HCT116 (cell line): ENCODE data around the gene CACNB1. TPM values are rescaled to one million over a fixed set of nuclear protein-coding genes. Genes with fewer than 3 reads are reported as not detected.
A peak's percentile ranks its signal among the peaks of the same experiment; 100 is the strongest.

Source experiments
- ATAC-seq: fragments of 200-7000 bp; cut with Tn5 transposase; 2 replicates; pipeline ENCODE4 v1.9.1; 2020; ENCODE audit warnings: mild to moderate bottlenecking, moderate library complexity
- BruUV-seq: library from RNA; stranded (reverse); fragments of 400-500 nt; replicated peaks from 2 replicates; lab custom pipeline; 2021; lab: Mats Ljungman, UMichigan
- CTCF ChIA-PET: fragments of 300-600 bp; sonication (Branson Sonifier 250); formaldehyde crosslinking; loops from one replicate; lab custom pipeline; 2021; ENCODE audit warnings: antibody characterized with exemption; lab: Charles Lee
- POLR2A ChIA-PET: fragments of 300-600, 350-600 bp; sonication (Branson Sonifier 250); formaldehyde crosslinking; loops from one replicate; lab custom pipeline; 2021; ENCODE audit warnings: antibody characterized with exemption; lab: Charles Lee
- RAD21 ChIA-PET, 2 experiments: fragments of 300-600 bp; sonication (Branson Sonifier 250); formaldehyde crosslinking; loops; one replicate each; lab custom pipeline; 2023; ENCODE audit warnings: low total read pairs in 2 of 2; ENCODE audit not compliant: uncharacterized antibody in 2 of 2, unreplicated experiment in 2 of 2, low non-redundant PET in 1 of 2; lab: Charles Lee
- DNase-seq: peaks from one replicate; pipeline ENCODE4 v3.0.0-alpha.2; 2010; ENCODE audit warnings: low read depth, low spot score
- H2AFZ ChIP-seq: fragments of 200-600 bp; shearing (Covaris generic), sonication (generic); 2 replicates; pipeline ENCODE4 v1.6.1; 2017; ENCODE audit warnings: low read depth, mixed run types, mixed read lengths, antibody characterized with exemption, low read length; ENCODE audit not compliant: poor library complexity, severe bottlenecking
- H3K27ac ChIP-seq: 2 replicates; pipeline ENCODE4 v1.5.1; 2012; ENCODE audit warnings: low read depth, low read length
- H3K27me3 ChIP-seq: fragments of 200-600 bp; sonication (generic); 2 replicates; pipeline ENCODE4 v1.6.1; 2016; ENCODE audit warnings: mixed run types, low read length, mixed read lengths; ENCODE audit not compliant: insufficient read depth
- H3K36me3 ChIP-seq, 2 experiments: fragments of 200-500 bp in 1 of 2; fragments of 200-600 bp in 1 of 2; sonication (Bioruptor generic) in 1 of 2; sonication (generic) in 1 of 2; 2 replicates each; pipeline versions ENCODE4 v1.5.1 to v1.6.1; 2014 to 2016; ENCODE audit warnings: low read length in 2 of 2, inconsistent platforms in 1 of 2, mixed read lengths in 1 of 2, mixed run types in 1 of 2; ENCODE audit not compliant: insufficient read depth in 2 of 2, control insufficient read depth in 1 of 2
- H3K4me1 ChIP-seq, 2 experiments: fragments of 200-600 bp in 1 of 2; sonication (generic) in 1 of 2; 2 replicates each; pipeline versions ENCODE4 v1.5.1 to v1.6.1; 2012 to 2017; ENCODE audit warnings: low read length in 2 of 2, inconsistent platforms in 1 of 2, mild to moderate bottlenecking in 1 of 2, mixed read lengths in 1 of 2, mixed run types in 1 of 2, moderate library complexity in 1 of 2; ENCODE audit not compliant: insufficient read depth in 2 of 2, control insufficient read depth in 1 of 2
- H3K4me2 ChIP-seq: fragments of 200-600 bp; sonication (generic); 2 replicates; pipeline ENCODE4 v1.6.1; 2017; ENCODE audit warnings: mixed run types, low read length, mixed read lengths
- H3K4me3 ChIP-seq, 2 experiments: fragments of 200-600 bp in 1 of 2; sonication (generic) in 1 of 2; replicated peaks in 1 of 2; 2 replicates each; pipeline ENCODE4 v1.5.1; 2011 to 2016; ENCODE audit warnings: low read length in 2 of 2, control low read depth in 1 of 2, low read depth in 1 of 2, mild to moderate bottlenecking in 1 of 2, mixed read lengths in 1 of 2, mixed run types in 1 of 2
- H3K79me2 ChIP-seq: fragments of 200-600 bp; sonication (generic); 2 replicates; pipeline ENCODE4 v1.6.1; 2017; ENCODE audit warnings: mild to moderate bottlenecking, mixed run types, low read length, moderate library complexity, mixed read lengths; ENCODE audit not compliant: insufficient read depth
- H3K9ac ChIP-seq: fragments of 200-600 bp; sonication (generic); 2 replicates; pipeline ENCODE4 v1.6.1; 2016; ENCODE audit warnings: low read length, mixed read lengths
- H3K9me2 ChIP-seq: fragments of 200-600 bp; sonication (generic), shearing (Covaris generic); 2 replicates; pipeline ENCODE4 v1.6.1; 2017; ENCODE audit warnings: mixed run types, mild to moderate bottlenecking, moderate library complexity; ENCODE audit not compliant: insufficient read depth
- H3K9me3 ChIP-seq, 2 experiments: fragments of 200-500 bp in 1 of 2; fragments of 200-600 bp in 1 of 2; sonication (Bioruptor generic) in 1 of 2; sonication (generic) in 1 of 2; 2 replicates each; pipeline ENCODE4 v1.6.1; 2014 to 2017; ENCODE audit warnings: low read length in 2 of 2, mixed read lengths in 2 of 2, inconsistent platforms in 1 of 2, low read depth in 1 of 2, mild to moderate bottlenecking in 1 of 2, mixed run types in 1 of 2, moderate library complexity in 1 of 2; ENCODE audit not compliant: control insufficient read depth in 1 of 2, insufficient read depth in 1 of 2
- H4K20me1 ChIP-seq: fragments of 200-600 bp; sonication (generic), shearing (Covaris generic); 2 replicates; pipeline ENCODE4 v1.6.1; 2017; ENCODE audit warnings: mixed run types, mild to moderate bottlenecking, moderate library complexity; ENCODE audit not compliant: insufficient read depth
- ATF3 ChIP-seq: IDR thresholded peaks from 2 replicates; pipeline ENCODE4 v1.6.1; 2012
- CBX3 ChIP-seq: IDR thresholded peaks from 2 replicates; pipeline ENCODE4 v1.6.1; 2012; ENCODE audit warnings: low read depth
- EZH2 ChIP-seq: fragments of 200-600 bp; sonication (generic); IDR thresholded peaks from 2 replicates; pipeline ENCODE4 v1.6.1; 2017; ENCODE audit warnings: antibody characterized with exemption, mixed run types
- JUND ChIP-seq: IDR thresholded peaks from 2 replicates; pipeline ENCODE4 v1.6.1; 2012
- MAX ChIP-seq: IDR thresholded peaks from 2 replicates; pipeline ENCODE4 v1.6.1; 2012
- REST ChIP-seq: IDR thresholded peaks from 2 replicates; pipeline ENCODE4 v1.6.1; 2012; ENCODE audit warnings: low read depth
- ZFX ChIP-seq: fragments of 450-650 bp; IDR thresholded peaks from 2 replicates; pipeline ENCODE4 v1.6.1; 2017
- intact Hi-C: fragments of 100-400 bp; cut with micrococcal nuclease; formaldehyde crosslinking; loops from 2 replicates; pipeline ENCODE4 v1.10.0; 2022
- total RNA-seq: library from RNA; stranded (reverse); gene quantifications from one replicate; pipeline ENCODE4 v1.2.1, GENCODE V29; 2021; ENCODE audit not compliant: unreplicated experiment

The CACNB1 gene
- total RNA-seq, 1 experiment from 2014 or later = 13.0 TPM

- intact Hi-C loops = loop anchor here (5.0 to 10.0 kb wide), 2 partner anchors 317 to 414 kb away; no protein-coding TSS in a partner anchor
- H3K9me2 ChIP-seq = no peaks in the 10 kb centered on the region
- RAD21 ChIA-PET = interaction anchor here (1.6 to 2.2 kb wide), 2 partner anchors 11 to 339 kb away, joined by 4 to 7 read pairs; partner anchors contain the start of gene CACNB1 (in 1 of the 2)
- CTCF ChIA-PET = interaction anchor here (1.2 to 6.1 kb wide), 6 partner anchors 8 to 414 kb away, joined by 3 to 105 read pairs (median 44); no protein-coding TSS in a partner anchor
- H3K27me3 ChIP-seq = no peaks in the 10 kb centered on the region
- H3K9ac ChIP-seq = no peak overlapping the region
- H3K9me3 ChIP-seq = no peaks in the 10 kb centered on the region
- POLR2A ChIA-PET = no interaction called here
- no peaks in the 10 kb centered on the region for H3K79me2 ChIP-seq
- DNase-seq (no peak), ATAC-seq (no peak)
- no peak overlapping the region for H3K4me2 ChIP-seq
- BruUV-seq = no TSS peak
- peaks cover 19 to 20% of the 10 kb centered on the region in 2 experiments; a peak in 3 of 4 replicates for H3K36me3 ChIP-seq
- H3K27ac ChIP-seq = no peak overlapping the region
- peaks cover 4% of the 10 kb centered on the region; the same call in 1 of the 2 replicates for H4K20me1 ChIP-seq
- H3K4me1 ChIP-seq = peaks cover 9 to 26% of the 10 kb centered on the region in 2 experiments
- TF ChIP-seq CBX3 (no peak), REST (no peak)
- no peak overlapping the region for H2AFZ ChIP-seq
- H3K4me3 ChIP-seq = no peak overlapping the region
Observed at GRCh38 chr17:39208136-39208535, 10.7 kb upstream of the CACNB1 start.

- Histone ChIP-seq H3K79me2 (peaks cover 28% of the 10 kb centered on the region), H3K4me1 (peaks cover 9 to 34% of the 10 kb centered on the region in 2 experiments; a peak in 3 of 4 replicates), H3K27me3 (no peaks in the 10 kb centered on the region), H3K27ac (no peak overlapping the region), H3K9me2 (no peaks in the 10 kb centered on the region), H2AFZ (no peak overlapping the region), H3K9ac (no peak overlapping the region), H3K4me2 (no peak overlapping the region), H3K4me3 (no peak overlapping the region), H3K36me3 (peaks cover 35 to 43% of the 10 kb centered on the region in 2 experiments), H4K20me1 (peaks cover 18% of the 10 kb centered on the region; the same call in 1 of the 2 replicates), H3K9me3 (no peaks in the 10 kb centered on the region)
- RAD21 ChIA-PET = interaction anchor here in 1 of 2 experiments (0.7 kb wide), 1 partner anchor 14 kb away, joined by 4 read pairs; no protein-coding TSS in a partner anchor
- POLR2A ChIA-PET = interaction anchor here (0.7 to 2.2 kb wide), 4 partner anchors 22 to 36 kb away, joined by 4 to 10 read pairs (median 6); no protein-coding TSS in a partner anchor
- BruUV-seq = no TSS peak
- CTCF ChIA-PET = interaction anchor here (1.1 to 6.1 kb wide), 7 partner anchors 14 to 417 kb away, joined by 5 to 105 read pairs (median 40); no protein-coding TSS in a partner anchor
- DNase-seq = no peak
- TF ChIP-seq ZFX = no peak
- TF ChIP-seq MAX = no peak
- TF ChIP-seq JUND = peak; percentile 16; the same call in 1 of the 2 replicates
- TF ChIP-seq EZH2 = no peak
- no peak for TF ChIP-seq ATF3
- intact Hi-C loops = loop anchor here (5.0 to 10.0 kb wide), 2 partner anchors 320 to 417 kb away; no protein-coding TSS in a partner anchor
- peak; percentile 11; the same call in 1 of the 2 replicates for ATAC-seq
Observed at GRCh38 chr17:39205112-39205526, 7.7 kb upstream of the CACNB1 start.
